ELR (cell line): ENCODE results near the gene ZMYND12.

Experiments used
- DNase-seq: peaks from one replicate; pipeline ENCODE4 v3.0.0-alpha.2; 2015; ENCODE audit warnings: low read depth

Gene ZMYND12

GRCh38 chr1:42392255-42392654, 63.6 kb downstream of the ZMYND12 start:
- no peak for DNase-seq

- no peak for DNase-seq
These were observed 69.8 kb downstream of the ZMYND12 start for GRCh38 chr1:42386051-42386450.

- peak; percentile 16 for DNase-seq
These were observed 70.5 kb downstream of the ZMYND12 start for GRCh38 chr1:42385283-42385682.

- no peak for DNase-seq
These were observed 74.5 kb downstream of the ZMYND12 start for GRCh38 chr1:42381280-42381673.

- DNase-seq: peak; percentile 33
These were observed 75.1 kb downstream of the ZMYND12 start, which contains the start of gene RIMKLA for GRCh38 chr1:42380586-42381279. Gene RIMKLA, plus strand, starts transcription at chr1:42380792. Its CDS starts 143 bp downstream, at chr1:42380935.
